ENCODE measurements around the gene TTK. TPM values are rescaled to one million over a fixed set of nuclear protein-coding genes. Genes with fewer than 3 reads are reported as not detected.
"Not testable (repeated sequence)": the region's sequence is repeated elsewhere in the genome, so short reads cannot be mapped to it uniquely, and the experiment has no call there.

TTK gene
- total and polyA plus RNA-seq, 9 donors: 7.0 to 12.5 (median 10.1) TPM

- Histone ChIP-seq H3K27ac (ENCODE audit: low read length) (no peak overlapping the region), H3K36me3 (ENCODE audit: control insufficient read depth, insufficient read depth, low read length) (peaks cover 4% of the 10 kb centered on the region), H3K27me3 (ENCODE audit: control insufficient read depth, insufficient read depth, low read length) (no peaks in the 10 kb centered on the region), H3K4me3 (ENCODE audit: low read length) (no peak overlapping the region), H3K9me3 (replicated peaks; ENCODE audit: control insufficient read depth, low read depth, low read length) (no peaks in the 10 kb centered on the region), H3K4me1 (ENCODE audit: control insufficient read depth, insufficient read depth, low read length) (no peaks in the 10 kb centered on the region)
- 93% methylated on average over 5 of the region's 7 CpGs for WGBS (ENCODE audit: insufficient coverage)
- no peak for DNase-seq
Measured at GRCh38 chr6:80020381-80021120, 16.1 kb downstream of the TTK start.

- WGBS (ENCODE audit: insufficient coverage): 100% methylated on average over 1 of the region's 3 CpGs
Measured at GRCh38 chr6:80021131-80021530, 16.7 kb downstream of the TTK start.

GRCh38 chr6:80021591-80021990 lies 17.1 kb downstream of the TTK start:
- Histone ChIP-seq H3K36me3 (ENCODE audit: control insufficient read depth, insufficient read depth, low read length) (peaks cover 4% of the 10 kb centered on the region), H3K27me3 (ENCODE audit: control insufficient read depth, insufficient read depth, low read length) (no peaks in the 10 kb centered on the region), H3K4me1 (ENCODE audit: control insufficient read depth, insufficient read depth, low read length) (no peaks in the 10 kb centered on the region), H3K4me3 (ENCODE audit: low read length) (no peak overlapping the region), H3K27ac (ENCODE audit: low read length) (no peak overlapping the region), H3K9me3 (replicated peaks; ENCODE audit: control insufficient read depth, low read depth, low read length) (no peaks in the 10 kb centered on the region)
- WGBS (ENCODE audit: insufficient coverage): 100% methylated on average over 1 of the region's 3 CpGs
- DNase-seq: no peak

More at GRCh38 chr6:80021131-80021530, 16.7 kb downstream of the TTK start:
- Histone ChIP-seq H3K27me3 (ENCODE audit: control insufficient read depth, insufficient read depth, low read length) (no peaks in the 10 kb centered on the region), H3K4me3 (ENCODE audit: low read length) (no peak overlapping the region), H3K36me3 (ENCODE audit: control insufficient read depth, insufficient read depth, low read length) (peaks cover 4% of the 10 kb centered on the region), H3K9me3 (replicated peaks; ENCODE audit: control insufficient read depth, low read depth, low read length) (no peaks in the 10 kb centered on the region), H3K27ac (ENCODE audit: low read length) (no peak overlapping the region), H3K4me1 (ENCODE audit: control insufficient read depth, insufficient read depth, low read length) (no peaks in the 10 kb centered on the region)
- DNase-seq: no peak

- Histone ChIP-seq H3K4me3 (ENCODE audit: low read length) (no peak overlapping the region), H3K27me3 (ENCODE audit: control insufficient read depth, insufficient read depth, low read length) (no peaks in the 10 kb centered on the region), H3K27ac (ENCODE audit: low read length) (no peak overlapping the region), H3K36me3 (ENCODE audit: control insufficient read depth, insufficient read depth, low read length) (peaks cover 4% of the 10 kb centered on the region), H3K9me3 (replicated peaks; ENCODE audit: control insufficient read depth, low read depth, low read length) (no peaks in the 10 kb centered on the region), H3K4me1 (ENCODE audit: control insufficient read depth, insufficient read depth, low read length) (no peaks in the 10 kb centered on the region)
- DNase-seq: peak; percentile 27
- no CpG with 5 or more reads among the region's 4 CpGs for WGBS (ENCODE audit: insufficient coverage)
Measured at GRCh38 chr6:80022803-80023202, 18.4 kb downstream of the TTK start.

GRCh38 chr6:80028589-80028988 lies 24.1 kb downstream of the TTK start:
- no peak overlapping the region for H3K4me3 ChIP-seq (ENCODE audit: low read length)
- H3K9me3 ChIP-seq (replicated peaks; ENCODE audit: control insufficient read depth, low read depth, low read length): no peaks in the 10 kb centered on the region
- no peaks in the 10 kb centered on the region for H3K27me3 ChIP-seq (ENCODE audit: control insufficient read depth, insufficient read depth, low read length)
- H3K36me3 ChIP-seq (ENCODE audit: control insufficient read depth, insufficient read depth, low read length): peaks cover 4% of the 10 kb centered on the region
- no peak overlapping the region for H3K27ac ChIP-seq (ENCODE audit: low read length)
- no peaks in the 10 kb centered on the region for H3K4me1 ChIP-seq (ENCODE audit: control insufficient read depth, insufficient read depth, low read length)
- DNase-seq: no peak
- no CpG with 5 or more reads among the region's 3 CpGs for WGBS (ENCODE audit: insufficient coverage)

- Histone ChIP-seq H3K4me1 (ENCODE audit: control insufficient read depth, insufficient read depth, low read length) (no peaks in the 10 kb centered on the region), H3K27ac (ENCODE audit: low read length) (no peak overlapping the region), H3K36me3 (ENCODE audit: control insufficient read depth, insufficient read depth, low read length) (peaks cover 4% of the 10 kb centered on the region), H3K27me3 (ENCODE audit: control insufficient read depth, insufficient read depth, low read length) (no peaks in the 10 kb centered on the region), H3K9me3 (replicated peaks; ENCODE audit: control insufficient read depth, low read depth, low read length) (no peaks in the 10 kb centered on the region), H3K4me3 (ENCODE audit: low read length) (no peak overlapping the region)
- peak; percentile 45 for DNase-seq
- 80% methylated on average over 1 of the region's 3 CpGs for WGBS (ENCODE audit: insufficient coverage)
Measured at GRCh38 chr6:80029470-80029869, 25.0 kb downstream of the TTK start.

GRCh38 chr6:80048220-80048619 lies 43.8 kb downstream of the TTK start:
- H3K4me1 ChIP-seq (ENCODE audit: control insufficient read depth, insufficient read depth, low read length); H3K27ac ChIP-seq (ENCODE audit: low read length); DNase-seq; H3K36me3 ChIP-seq (ENCODE audit: control insufficient read depth, insufficient read depth, low read length); H3K27me3 ChIP-seq (ENCODE audit: control insufficient read depth, insufficient read depth, low read length); H3K4me3 ChIP-seq (ENCODE audit: low read length); H3K9me3 ChIP-seq (replicated peaks; ENCODE audit: control insufficient read depth, low read depth, low read length): not testable (repeated sequence)
- no CpG with 5 or more reads among the region's 3 CpGs for WGBS (ENCODE audit: insufficient coverage)

GRCh38 chr6:80060774-80061173 lies 56.3 kb downstream of the TTK start:
- no peaks in the 10 kb centered on the region for H3K36me3 ChIP-seq (ENCODE audit: control insufficient read depth, insufficient read depth, low read length)
- no peak for DNase-seq
- H3K27me3 ChIP-seq (ENCODE audit: control insufficient read depth, insufficient read depth, low read length): no peaks in the 10 kb centered on the region
- no peak overlapping the region for H3K4me3 ChIP-seq (ENCODE audit: low read length)
- no peak overlapping the region for H3K27ac ChIP-seq (ENCODE audit: low read length)
- no peaks in the 10 kb centered on the region for H3K4me1 ChIP-seq (ENCODE audit: control insufficient read depth, insufficient read depth, low read length)
- H3K9me3 ChIP-seq (replicated peaks; ENCODE audit: control insufficient read depth, low read depth, low read length): no peaks in the 10 kb centered on the region

- H3K9me3 ChIP-seq (replicated peaks; ENCODE audit: control insufficient read depth, low read depth, low read length): not testable (repeated sequence)
- no CpG with 5 or more reads among the region's 7 CpGs for WGBS (ENCODE audit: insufficient coverage)
Measured at GRCh38 chr6:80068146-80068545, 63.7 kb downstream of the TTK start.

GRCh38 chr6:80070431-80070830 lies 66.0 kb downstream of the TTK start:
- H3K4me1 ChIP-seq (ENCODE audit: control insufficient read depth, insufficient read depth, low read length); H3K27me3 ChIP-seq (ENCODE audit: control insufficient read depth, insufficient read depth, low read length); H3K27ac ChIP-seq (ENCODE audit: low read length); H3K9me3 ChIP-seq (replicated peaks; ENCODE audit: control insufficient read depth, low read depth, low read length); DNase-seq; H3K4me3 ChIP-seq (ENCODE audit: low read length); H3K36me3 ChIP-seq (ENCODE audit: control insufficient read depth, insufficient read depth, low read length): not testable (repeated sequence)
- 90% methylated on average over 7 of the region's 19 CpGs for WGBS (ENCODE audit: insufficient coverage)

More at GRCh38 chr6:80068146-80068545, 63.7 kb downstream of the TTK start:
- not testable (repeated sequence) for H3K4me1 ChIP-seq (ENCODE audit: control insufficient read depth, insufficient read depth, low read length); DNase-seq; H3K36me3 ChIP-seq (ENCODE audit: control insufficient read depth, insufficient read depth, low read length); H3K27me3 ChIP-seq (ENCODE audit: control insufficient read depth, insufficient read depth, low read length); H3K27ac ChIP-seq (ENCODE audit: low read length); H3K4me3 ChIP-seq (ENCODE audit: low read length)

GRCh38 chr6:80077067-80077466 lies 72.6 kb downstream of the TTK start:
- H3K36me3 ChIP-seq (ENCODE audit: control insufficient read depth, insufficient read depth, low read length): no peaks in the 10 kb centered on the region
- H3K27ac ChIP-seq (ENCODE audit: low read length): no peak overlapping the region
- no peaks in the 10 kb centered on the region for H3K4me1 ChIP-seq (ENCODE audit: control insufficient read depth, insufficient read depth, low read length)
- no peak for DNase-seq
- no CpG with 5 or more reads among the region's 1 CpG for WGBS (ENCODE audit: insufficient coverage)
- H3K27me3 ChIP-seq (ENCODE audit: control insufficient read depth, insufficient read depth, low read length): no peaks in the 10 kb centered on the region
- no peak overlapping the region for H3K4me3 ChIP-seq (ENCODE audit: low read length)
- peaks cover 2% of the 10 kb centered on the region for H3K9me3 ChIP-seq (replicated peaks; ENCODE audit: control insufficient read depth, low read depth, low read length)

All from muscle of leg (tissue), 11 donors.